ENCODE data around the gene PATL2.

- TF ChIP-seq EZH2 (IDR thresholded peaks at IDR 0.05; ENCODE audit: insufficient read depth, poor library complexity, severe bottlenecking) (no peak), EZH2phosphoT487 (IDR thresholded peaks at IDR 0.05; ENCODE audit: insufficient read depth, low read depth) (no peak)
Measured at GRCh38 chr15:44673639-44674038, 37.5 kb downstream of the PATL2 start.
